CD4-positive, alpha-beta T cell treated with Interleukin-15 for 4 hours (primary cell): Measurements from ENCODE around the gene VEGFD.
"Not testable (repeated sequence)": the region's sequence is repeated elsewhere in the genome, so short reads cannot be mapped to it uniquely, and the experiment has no call there.

Source experiments
- DNase-seq: peaks from one replicate; pipeline ENCODE4 v3.0.0-alpha.2; 2020; ENCODE audit warnings: low spot score

VEGFD gene

GRCh38 chrX:15358533-15358932, 25.7 kb downstream of the VEGFD start:
- DNase-seq = no peak

- DNase-seq = no peak
Observed at GRCh38 chrX:15356444-15356843, 27.8 kb downstream of the VEGFD start.

DNA sequence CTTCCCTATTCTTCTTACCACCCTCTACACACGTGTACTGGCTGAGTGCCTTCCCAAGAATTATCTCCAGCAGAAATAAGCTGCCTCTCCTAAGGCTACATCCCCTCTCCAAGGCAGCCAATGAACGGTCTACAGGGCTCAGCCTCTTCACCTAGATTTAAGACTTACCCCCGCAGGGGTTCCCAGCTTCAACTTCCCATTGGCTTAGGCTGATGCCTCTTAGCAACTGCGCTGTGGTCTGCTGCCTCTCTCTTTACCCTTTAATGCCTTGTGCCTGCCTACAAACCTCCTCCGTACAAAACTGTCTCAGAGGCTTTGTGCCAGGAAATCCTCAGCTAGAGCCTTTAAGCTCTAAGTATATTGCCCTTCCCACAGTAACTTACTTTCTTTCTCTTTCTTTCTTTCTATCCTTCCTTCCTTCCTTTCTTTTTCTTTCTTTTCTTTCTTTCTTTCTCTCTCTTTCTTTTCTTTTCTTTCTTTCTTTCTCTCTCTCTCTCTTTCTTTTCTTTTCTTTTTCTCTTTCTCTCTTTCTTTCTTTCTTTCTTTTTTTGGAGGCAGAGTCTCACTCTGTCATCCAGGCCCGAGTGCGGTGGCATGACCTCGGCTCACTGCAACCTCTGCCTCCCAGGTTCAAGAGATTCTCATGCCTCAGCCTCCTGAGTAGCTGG, 33.8 kb downstream of the VEGFD start:
- DNase-seq = no peak

- DNase-seq = peak; percentile 16
Observed at GRCh38 chrX:15349046-15349445, 35.2 kb downstream of the VEGFD start.

GRCh38 chrX:15345976-15346375, 38.2 kb downstream of the VEGFD start:
- no peak for DNase-seq

GRCh38 chrX:15344106-15344505, 40.1 kb downstream of the VEGFD start:
- DNase-seq = no peak

DNA sequence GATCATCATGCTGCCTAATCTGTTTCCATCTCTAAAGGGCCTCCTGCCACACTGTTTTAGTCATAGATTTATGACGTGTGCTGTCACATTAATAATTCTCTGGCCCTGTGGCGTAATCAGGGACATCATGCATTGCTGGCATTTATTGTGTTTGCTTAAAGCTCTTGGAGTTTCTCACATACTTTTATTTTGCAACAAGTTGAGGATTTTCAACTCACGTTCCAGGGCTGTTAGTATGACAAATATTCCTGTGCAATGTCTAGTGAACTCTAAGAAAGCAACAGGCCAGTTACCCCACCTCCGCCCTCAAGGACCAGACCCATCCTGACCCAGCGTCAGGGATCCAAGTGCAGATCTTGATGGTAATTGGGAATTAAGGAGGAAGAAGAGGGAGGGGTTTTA, 41.1 kb downstream of the VEGFD start:
- DNase-seq = no peak

DNA sequence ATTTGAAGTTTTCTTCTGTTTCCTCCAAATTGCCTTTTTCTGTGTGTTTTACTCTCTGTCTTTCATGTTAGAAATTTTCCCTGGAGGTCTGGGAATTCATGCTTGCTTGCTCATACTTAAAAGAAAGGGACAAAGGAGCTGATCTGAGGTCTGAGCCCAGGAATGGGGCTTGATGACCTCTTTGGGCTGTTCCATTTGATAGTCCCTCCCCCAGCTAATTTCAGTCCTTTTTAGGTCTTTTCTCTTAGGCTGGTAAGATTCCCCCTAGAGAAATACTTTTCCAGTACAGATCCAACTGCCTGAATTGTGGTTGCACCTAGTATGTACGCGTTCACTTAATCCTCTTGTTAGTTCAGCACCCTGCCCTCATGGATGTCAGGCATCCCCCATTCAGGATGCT, 43.3 kb downstream of the VEGFD start:
- no peak for DNase-seq

DNA sequence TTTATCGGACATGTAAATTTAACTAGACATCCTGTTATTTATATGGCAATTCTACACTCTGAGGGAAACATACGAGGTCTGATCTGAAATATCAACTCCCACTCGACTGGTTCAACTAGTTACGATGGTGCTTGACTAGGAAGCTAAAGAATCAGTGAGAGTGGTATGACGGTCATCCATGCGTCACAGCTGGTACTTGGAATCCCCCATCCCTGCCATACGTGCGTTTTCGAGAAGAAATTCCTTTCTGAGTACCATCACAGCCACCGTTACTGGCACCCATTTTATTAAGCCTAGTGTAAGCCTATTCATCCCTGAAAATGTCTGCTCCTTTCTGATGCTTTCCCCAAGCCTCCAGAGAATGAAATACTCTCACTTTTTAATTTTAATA, 48.2 kb downstream of the VEGFD start:
- DNase-seq = peak; percentile 21

DNA sequence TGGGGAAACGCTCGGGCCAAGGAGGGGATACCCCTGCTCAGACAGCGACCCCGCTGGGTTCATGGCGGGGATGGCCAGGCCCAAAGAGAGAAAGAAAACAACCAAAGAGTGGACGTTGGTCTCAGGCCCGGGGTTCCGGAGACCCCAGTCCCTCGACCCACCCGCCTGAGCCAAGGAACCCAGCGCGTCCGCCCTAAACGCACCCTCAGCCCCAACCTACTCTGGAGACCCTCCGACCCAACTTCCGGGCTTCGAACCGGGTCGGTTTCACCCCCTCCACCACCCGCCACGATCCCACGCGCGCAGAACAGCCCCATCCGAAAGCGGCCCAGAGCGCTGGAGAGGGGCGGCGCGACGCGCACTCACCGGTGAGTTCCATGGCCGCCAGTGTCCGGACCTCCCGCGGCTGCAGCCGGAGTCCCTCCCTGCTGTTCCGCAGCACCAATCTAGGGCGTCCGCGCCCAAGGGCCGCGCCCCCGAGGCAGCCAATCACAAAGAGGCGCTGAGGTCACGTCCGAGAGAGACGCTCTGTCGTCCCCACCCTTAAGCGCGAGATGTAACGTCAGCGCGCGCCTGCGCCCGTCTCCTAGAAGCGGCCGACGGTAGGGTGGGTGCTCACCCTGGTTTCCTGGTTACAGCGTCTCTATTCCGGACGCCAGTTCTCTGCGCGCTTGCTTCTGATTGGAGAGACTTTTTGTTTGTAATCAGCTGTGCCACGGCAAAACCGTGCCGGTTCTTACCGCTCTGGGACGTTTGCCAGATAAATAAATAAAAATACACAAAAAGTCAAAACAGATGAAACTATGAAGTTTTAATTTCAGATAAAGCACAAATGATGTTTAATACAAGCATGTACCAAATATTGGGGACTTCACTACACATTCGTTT, 48.8 kb downstream of the VEGFD start, which contains the start of gene PIGA:
Gene PIGA, minus strand, starts transcription at position 389 of the 888 bp plus-strand sequence. CDS start 3,593 bp downstream, outside the sequence.
- DNase-seq = peak; percentile 91

GRCh38 chrX:15334561-15334960, 49.7 kb downstream of the VEGFD start:
- DNase-seq = peak; percentile 30

DNA sequence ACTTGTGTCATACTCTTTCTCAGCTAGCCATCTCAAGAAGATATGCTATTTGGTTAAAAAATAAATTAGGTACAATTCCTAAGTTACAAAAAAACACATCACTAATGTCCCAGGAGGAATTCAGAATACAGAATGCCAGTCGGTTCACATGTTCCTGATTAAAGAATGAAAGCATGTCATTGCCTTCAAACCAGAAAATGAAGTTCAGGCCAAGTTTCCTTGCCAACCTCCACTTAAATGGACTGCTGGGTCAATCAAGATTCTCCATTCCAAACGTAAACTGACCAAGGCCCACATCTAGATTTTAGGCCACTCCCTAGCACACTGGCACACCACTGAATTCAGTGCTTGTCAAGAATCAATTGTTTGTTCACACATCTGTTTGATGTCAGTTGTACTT, 55.4 kb downstream of the VEGFD start:
- DNase-seq = no peak

DNA sequence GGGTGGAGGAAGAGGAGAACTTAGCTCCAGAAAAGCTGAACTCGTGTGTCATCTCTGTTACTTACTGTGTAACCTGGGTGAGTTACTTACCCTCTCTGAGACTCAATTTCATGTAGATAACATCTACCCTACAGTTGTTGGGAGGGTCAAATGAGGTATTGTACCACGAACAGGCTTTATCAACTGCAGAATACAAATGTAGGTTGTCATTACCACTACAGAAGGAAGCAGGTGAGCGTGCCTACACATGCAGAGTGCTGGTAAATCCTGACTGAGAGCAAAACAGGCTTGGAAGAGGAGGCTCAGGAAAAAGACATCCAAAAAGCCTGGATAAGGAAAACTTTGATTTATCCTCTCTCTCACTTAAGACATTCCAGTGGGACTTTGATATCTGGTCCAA, 56.1 kb downstream of the VEGFD start:
- no peak for DNase-seq

GRCh38 chrX:15322472-15322871, 61.7 kb downstream of the VEGFD start:
- no peak for DNase-seq

DNA sequence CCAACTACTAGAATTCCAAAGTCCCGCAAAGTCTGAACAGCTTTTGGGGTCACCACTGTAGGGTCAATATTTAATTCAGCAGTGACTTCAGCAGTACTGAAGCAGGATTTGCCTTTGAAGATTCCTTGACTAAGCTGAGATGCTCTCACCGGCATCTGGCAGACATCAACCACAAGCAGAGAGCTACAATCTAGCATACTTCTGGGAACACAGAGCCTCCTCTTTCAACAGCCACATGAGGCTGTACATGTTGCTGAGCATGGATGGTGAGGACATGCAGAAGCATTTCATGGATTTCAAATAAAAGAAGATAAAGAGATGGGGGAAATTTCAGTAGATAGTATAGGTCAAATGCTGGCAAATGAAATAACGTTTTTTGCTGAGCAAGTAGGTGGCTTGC, 62.1 kb downstream of the VEGFD start:
- DNase-seq = no peak

GRCh38 chrX:15321447-15321846, 62.8 kb downstream of the VEGFD start:
- DNase-seq = no peak

GRCh38 chrX:15320297-15320696, 63.9 kb downstream of the VEGFD start:
- DNase-seq = no peak

DNA sequence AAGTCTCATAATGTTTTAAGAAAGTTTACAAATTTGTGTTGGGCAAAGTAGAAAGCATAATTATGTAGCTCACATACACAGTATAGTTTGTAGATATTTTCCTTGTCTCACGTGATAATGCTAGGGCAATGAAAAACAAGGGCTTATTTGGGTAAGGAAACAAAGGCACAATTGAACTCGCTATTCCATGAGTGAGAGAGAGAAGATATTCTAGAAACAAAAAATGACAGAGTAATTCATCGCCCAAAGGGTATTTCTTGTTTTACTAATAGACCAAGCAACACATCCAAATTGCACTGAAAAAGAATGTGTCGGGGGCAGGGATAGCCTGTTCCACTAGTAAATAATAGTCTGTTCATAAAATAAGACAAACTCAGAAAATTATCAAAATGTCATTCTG, 65.1 kb downstream of the VEGFD start:
- no peak for DNase-seq

DNA sequence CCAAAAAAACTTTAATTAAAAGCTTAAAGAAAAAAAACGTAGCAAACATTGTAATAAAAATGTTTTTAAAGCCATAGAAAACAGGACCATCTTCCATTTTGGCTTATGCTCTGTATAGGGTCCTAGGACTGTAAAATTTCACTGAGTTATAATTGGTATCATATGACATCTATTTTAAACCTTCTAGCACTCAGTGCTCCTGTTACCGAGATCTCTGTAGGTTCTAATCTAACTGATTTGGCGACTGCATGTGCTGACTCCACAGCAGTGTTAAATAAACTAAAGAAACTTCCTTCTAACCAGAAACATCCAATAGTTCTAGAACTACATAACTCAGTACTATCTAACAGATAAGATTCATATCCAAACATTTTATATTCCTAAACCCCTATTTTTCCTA, 68.7 kb downstream of the VEGFD start, which contains the start of gene ASB11:
Gene ASB11, minus strand, starts transcription at position 132 of the 400 bp plus-strand sequence. Its CDS starts 35 bp downstream, at position 97.
- no peak for DNase-seq

- DNase-seq = no peak
Observed at GRCh38 chrX:15314472-15314871, 69.7 kb downstream of the VEGFD start.

DNA sequence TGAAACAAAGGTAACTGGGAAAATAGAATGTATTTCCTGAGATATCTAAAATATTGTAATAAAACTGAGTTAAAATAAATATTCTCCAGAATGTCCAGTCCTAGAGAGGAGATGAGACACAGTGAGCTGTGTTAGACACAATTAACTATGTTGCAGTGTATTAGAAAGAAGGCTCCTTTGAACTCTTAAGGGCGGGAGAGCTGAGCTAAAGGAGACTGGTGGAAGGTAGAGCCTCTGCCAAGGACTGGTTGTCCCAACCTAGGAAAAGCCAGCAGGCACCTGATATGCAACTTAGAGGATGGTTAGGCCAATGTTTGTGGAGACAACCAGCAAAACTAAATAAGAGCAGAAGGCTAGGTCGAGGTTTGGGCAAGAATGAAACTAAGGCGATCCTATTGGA, 73.1 kb downstream of the VEGFD start:
- no peak for DNase-seq

DNA sequence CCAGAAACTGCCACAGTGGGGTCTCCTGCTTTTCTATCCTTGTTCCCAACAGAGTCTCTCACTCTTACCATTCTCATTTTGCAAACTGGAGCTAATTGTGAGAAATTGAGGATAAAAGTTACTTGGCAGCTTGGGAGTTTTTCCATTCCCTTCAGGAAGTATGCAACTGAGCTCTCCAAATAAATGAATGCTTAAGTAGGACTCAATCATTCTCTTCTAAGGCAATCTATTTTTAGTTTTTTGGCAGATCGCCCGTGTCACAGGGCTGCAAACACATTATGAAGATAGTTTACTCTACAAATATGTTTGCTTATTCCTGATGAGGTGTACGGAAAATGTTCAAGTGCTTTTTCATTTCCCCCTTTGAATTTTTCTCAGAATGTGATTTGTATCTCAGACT, 74.1 kb downstream of the VEGFD start:
- DNase-seq = no peak

GRCh38 chrX:15305899-15306298, 78.3 kb downstream of the VEGFD start:
- not testable (repeated sequence) for DNase-seq
